H1 (cell line): ENCODE results near the gene CLUH. TPM values are rescaled to one million over a fixed set of nuclear protein-coding genes. Genes with fewer than 3 reads are reported as not detected.

Experiments used
- CTCF ChIA-PET: fragments of 300-600 bp; sonication (Branson Sonifier 250); formaldehyde crosslinking; loops from one replicate; lab custom pipeline; 2021; ENCODE audit not compliant: partially characterized antibody; lab: Charles Lee
- POLR2A ChIA-PET: fragments of 300-600 bp; sonication (Branson Sonifier 250); formaldehyde crosslinking; loops from one replicate; lab custom pipeline; 2021; ENCODE audit warnings: inconsistent platforms; ENCODE audit not compliant: partially characterized antibody; lab: Charles Lee
- DNase-seq, 2 experiments: peaks; one replicate each; pipeline versions ENCODE4 v3.0.0 to v3.0.0-alpha.2; 2010 to 2022; ENCODE audit warnings: low spot score in 2 of 2, low read depth in 1 of 2, mixed read lengths in 1 of 2
- FAIRE-seq: peaks from 2 replicates; lab custom pipeline; 2011; peaks lifted over from hg19 to GRCh38; lab: Jason Lieb, UNC
- H2AFZ ChIP-seq: 2 replicates; pipeline ENCODE4 v1.8.1; 2012; ENCODE audit warnings: low read length, inconsistent platforms
- H2AK5ac ChIP-seq: 2 replicates; pipeline ENCODE4 v1.6.1; 2013; ENCODE audit warnings: low read depth, low read length
- H2BK120ac ChIP-seq: replicated peaks from 2 replicates; pipeline ENCODE3; 2013; ENCODE audit warnings: low read depth, low read length, inconsistent platforms
- H2BK12ac ChIP-seq: 2 replicates; pipeline ENCODE4 v1.6.1; 2013; ENCODE audit warnings: low read depth, low read length
- H2BK15ac ChIP-seq: 2 replicates; pipeline ENCODE4 v1.6.1; 2013; ENCODE audit warnings: low read length
- H2BK20ac ChIP-seq: 2 replicates; pipeline ENCODE4 v1.6.1; 2013; ENCODE audit warnings: low read length
- H2BK5ac ChIP-seq: 2 replicates; pipeline ENCODE4 v1.6.1; 2013; ENCODE audit warnings: low read depth, low read length
- H3K14ac ChIP-seq: 2 replicates; pipeline ENCODE4 v1.6.1; 2013; ENCODE audit warnings: inconsistent platforms; ENCODE audit not compliant: insufficient read length
- H3K18ac ChIP-seq: 2 replicates; pipeline ENCODE4 v1.6.1; 2013; ENCODE audit warnings: low read length; ENCODE audit errors: extremely low read depth
- H3K23ac ChIP-seq: 2 replicates; pipeline ENCODE4 v1.6.1; 2013; ENCODE audit warnings: inconsistent platforms; ENCODE audit not compliant: insufficient read length
- H3K23me2 ChIP-seq: 2 replicates; pipeline ENCODE4 v1.6.1; 2013; ENCODE audit warnings: low read depth, low read length
- H3K27ac ChIP-seq: 2 replicates; pipeline ENCODE4 v1.6.1; 2011; ENCODE audit warnings: low read depth, low read length, inconsistent platforms
- H3K27me3 ChIP-seq, 4 experiments: replicated peaks in 1 of 4; 1 replicate in 1 of 4; 2 replicates in 3 of 4; pipeline versions ENCODE4 v1.6.1 to v1.8.1; 2011 to 2013; ENCODE audit warnings: low read length in 3 of 4, mild to moderate bottlenecking in 3 of 4, inconsistent platforms in 2 of 4, mixed read lengths in 2 of 4, moderate library complexity in 1 of 4; ENCODE audit not compliant: control insufficient read depth in 3 of 4, insufficient read depth in 3 of 4; ENCODE audit errors: extremely low read depth in 1 of 4
- H3K36me3 ChIP-seq, 4 experiments: 2 replicates each; pipeline versions ENCODE4 v1.6.1 to v1.8.1; 2011 to 2013; ENCODE audit warnings: mild to moderate bottlenecking in 4 of 4, low read length in 3 of 4, moderate library complexity in 2 of 4, control low read depth in 1 of 4, inconsistent platforms in 1 of 4; ENCODE audit not compliant: insufficient read depth in 4 of 4, control insufficient read depth in 2 of 4
- H3K4ac ChIP-seq: replicated peaks from 2 replicates; pipeline ENCODE3; 2013; ENCODE audit warnings: low read length, low read depth, mixed read lengths, inconsistent platforms; ENCODE audit not compliant: insufficient read length
- H3K4me1 ChIP-seq, 4 experiments: replicated peaks in 1 of 4; 1 replicate in 1 of 4; 2 replicates in 3 of 4; pipeline versions ENCODE4 v1.6.1 to v1.8.1; 2011 to 2013; ENCODE audit warnings: low read length in 3 of 4, inconsistent platforms in 2 of 4, mixed read lengths in 1 of 4; ENCODE audit not compliant: insufficient read depth in 4 of 4, control insufficient read depth in 3 of 4
- H3K4me2 ChIP-seq, 2 experiments: 2 replicates each; pipeline versions ENCODE4 v1.6.1 to v1.8.1; 2011 to 2013; ENCODE audit warnings: low read depth in 2 of 2, low read length in 2 of 2, control low read depth in 1 of 2, inconsistent platforms in 1 of 2, mild to moderate bottlenecking in 1 of 2; ENCODE audit not compliant: insufficient read depth in 1 of 2
- H3K4me3 ChIP-seq, 4 experiments: fragments of 200-600, 300-600 bp in 1 of 4; sonication (generic), shearing (Covaris generic), sonication (Bioruptor Twin) in 1 of 4; 2 replicates each; pipeline versions ENCODE4 v1.5.1 to v1.8.1; 2011 to 2016; ENCODE audit warnings: low read length in 4 of 4, low read depth in 3 of 4, control low read depth in 2 of 4, inconsistent platforms in 2 of 4, mild to moderate bottlenecking in 2 of 4, mixed read lengths in 1 of 4, moderate library complexity in 1 of 4; ENCODE audit not compliant: insufficient read depth in 2 of 4; ENCODE audit errors: extremely low read depth in 1 of 4
- H3K56ac ChIP-seq: replicated peaks from 2 replicates; pipeline ENCODE3; 2013; ENCODE audit warnings: low read depth, mild to moderate bottlenecking, mixed read lengths, low read length, inconsistent platforms; ENCODE audit not compliant: insufficient read length
- H3K79me1 ChIP-seq: 2 replicates; pipeline ENCODE4 v1.6.1; 2013; ENCODE audit warnings: low read depth, low read length, control low read depth
- H3K79me2 ChIP-seq, 2 experiments: 2 replicates each; pipeline versions ENCODE4 v1.6.1 to v1.8.1; 2012 to 2013; ENCODE audit warnings: low read length in 2 of 2, mild to moderate bottlenecking in 2 of 2, inconsistent platforms in 1 of 2; ENCODE audit not compliant: insufficient read depth in 2 of 2, control insufficient read depth in 1 of 2
- H3K9ac ChIP-seq, 4 experiments: replicated peaks in 1 of 4; 1 replicate in 1 of 4; 2 replicates in 3 of 4; pipeline versions ENCODE4 v1.6.1 to v1.8.1; 2011 to 2013; ENCODE audit warnings: low read depth in 3 of 4, low read length in 3 of 4, control low read depth in 2 of 4, mild to moderate bottlenecking in 2 of 4, moderate library complexity in 2 of 4, inconsistent platforms in 1 of 4; ENCODE audit errors: extremely low read depth in 1 of 4
- H3K9me3 ChIP-seq, 2 experiments: 2 replicates each; pipeline versions ENCODE4 v1.6.1 to v1.8.1; 2012 to 2013; ENCODE audit warnings: mild to moderate bottlenecking in 2 of 2, moderate library complexity in 2 of 2, control low read depth in 1 of 2, inconsistent platforms in 1 of 2, low read depth in 1 of 2, low read length in 1 of 2, mixed read lengths in 1 of 2; ENCODE audit not compliant: insufficient read depth in 2 of 2
- H4K20me1 ChIP-seq, 2 experiments: replicated peaks in 1 of 2; 2 replicates each; pipeline versions ENCODE3 to v1.8.1; 2011 to 2013; ENCODE audit warnings: inconsistent platforms in 2 of 2, low read length in 2 of 2, mild to moderate bottlenecking in 1 of 2; ENCODE audit not compliant: insufficient read depth in 2 of 2, control insufficient read depth in 1 of 2
- H4K5ac ChIP-seq: 2 replicates; pipeline ENCODE4 v1.6.1; 2013; ENCODE audit warnings: low read length, low read depth, mixed read lengths, inconsistent platforms; ENCODE audit not compliant: insufficient read length
- H4K8ac ChIP-seq: 2 replicates; pipeline ENCODE4 v1.8.0; 2013; ENCODE audit warnings: mild to moderate bottlenecking, moderate library complexity, low read length, inconsistent platforms; ENCODE audit not compliant: insufficient read depth; ENCODE audit errors: extremely low read depth
- H4K91ac ChIP-seq: replicated peaks from 2 replicates; pipeline ENCODE3; 2013; ENCODE audit warnings: low read length, mixed read lengths, inconsistent platforms; ENCODE audit not compliant: insufficient read length
- CTCF ChIP-seq, 3 experiments: IDR thresholded peaks; 1 replicate in 2 of 3; 2 replicates in 1 of 3; pipeline versions ENCODE4 v1.5.1 to v1.6.1; 2011; ENCODE audit warnings: low read length in 3 of 3, mild to moderate bottlenecking in 3 of 3, inconsistent platforms in 2 of 3, low read depth in 1 of 3, moderate library complexity in 1 of 3; ENCODE audit not compliant: insufficient read depth in 1 of 3; ENCODE audit errors: control extremely low read depth in 1 of 3
- FOSL1 ChIP-seq: IDR thresholded peaks from 2 replicates; pipeline ENCODE4 v1.6.1; 2011; ENCODE audit warnings: mild to moderate bottlenecking, low read depth, low read length, moderate library complexity; ENCODE audit not compliant: insufficient read depth
- TCF12 ChIP-seq: IDR thresholded peaks from 2 replicates; pipeline ENCODE4 v1.6.1; 2011; ENCODE audit warnings: low read depth, mild to moderate bottlenecking, low read length
- WGBS, 2 experiments: shearing (Covaris generic) in 1 of 2; methylation state at CpG; one replicate each; pipeline versions ENCODE4 v1.1.6 to v1.1.7; 2013 to 2015; ENCODE audit warnings: low lambda C conversion rate in 2 of 2, mixed read lengths in 2 of 2, inconsistent platforms in 1 of 2, low coverage in 1 of 2, missing lambda C conversion rate in 1 of 2; ENCODE audit not compliant: insufficient replicate concordance in 2 of 2, insufficient coverage in 1 of 2, insufficient read length in 1 of 2; ENCODE audit errors: extremely low coverage in 1 of 2, missing lambda C conversion rate in 1 of 2; 5-methylcytosine and 5-hydroxymethylcytosine counted together
- polyA plus RNA-seq, 7 experiments: library from polyadenylated mRNA; depleted of rRNA in 3 of 7; stranded (reverse) in 5 of 7; unstranded in 2 of 7; fragments of >200 nt in 5 of 7; fragments of 200-250 nt in 2 of 7; gene quantifications; 1 replicate in 5 of 7; 2 replicates in 1 of 7; 4 replicates in 1 of 7; pipeline versions ENCODE4 v1.2.1 to v1.2.3, GENCODE V29; 2011 to 2013; ENCODE audit warnings: missing spikeins in 2 of 7, mixed read lengths in 2 of 7
- total RNA-seq: library from RNA; stranded (reverse); fragmentation: NEBNext Ultra II Directional; extraction: Animal tissue kit (Norgen Biotek cat#: 25700); gene quantifications from 2 replicates; pipeline ENCODE4 v1.2.1, GENCODE V29; 2021

Gene CLUH
- total and polyA plus RNA-seq, 2 of the 8 experiments (the other 6 are each of a cell fraction or from before 2014, with no cell fraction given): 33.6 to 98.6 TPM

GRCh38 chr17:2750721-2751120, 39.2 kb upstream of the CLUH start:
- 0 out of 2 replicates have a peak overlapping the region, but pooled peaks have one; percentile 81 for H2BK15ac ChIP-seq
- H3K4ac ChIP-seq: peak overlapping the region; percentile 32
- peak overlapping the region; percentile 47 for H2BK120ac ChIP-seq
- peak overlapping the region; percentile 44; the same call in 1 of the 2 replicates for H2BK5ac ChIP-seq
- 68% methylated on average over 2 of the region's 2 CpGs; no CpG with 5 or more reads in 1 of the 2 experiments for WGBS, 2 experiments
- TF ChIP-seq CTCF (IDR thresholded peaks at IDR 0.05; ENCODE audit: control extremely low read depth in 1 of 3, insufficient read depth in 1 of 3, low read depth in 1 of 3, low read length in 3 of 3) (no peak), FOSL1 (no peak), TCF12 (no peak)
- H3K23me2 ChIP-seq: peaks cover 4% of the 10 kb centered on the region; the same call in 1 of the 2 replicates
- H3K4me3 ChIP-seq: no peak overlapping the region
- no peak overlapping the region for H3K56ac ChIP-seq
- POLR2A ChIA-PET: interaction anchor here (1.1 kb wide), 1 partner anchor 56 kb away, joined by 3 read pairs; no protein-coding TSS in a partner anchor
- no peak overlapping the region for H4K8ac ChIP-seq
- H3K4me2 ChIP-seq: no peak overlapping the region; a peak in 1 of 4 replicates
- H2AFZ ChIP-seq: no peak overlapping the region
- H4K20me1 ChIP-seq: peaks cover 0 to 3% of the 10 kb centered on the region in 2 experiments
- H4K91ac ChIP-seq: no peak overlapping the region
- H3K36me3 ChIP-seq: no peaks in the 10 kb centered on the region
- DNase-seq (no peak), FAIRE-seq (peak; percentile 13)
- H4K5ac ChIP-seq: no peak overlapping the region
- H3K27me3 ChIP-seq: peaks cover 0 to 4% (median 1%) of the 10 kb centered on the region in 4 experiments; a peak in 3 of 7 replicates
- H3K4me1 ChIP-seq: peaks cover 0 to 11% (median 4%) of the 10 kb centered on the region in 4 experiments; a peak in 3 of 7 replicates
- no peak overlapping the region for H3K27ac ChIP-seq
- 0 out of 4 replicates have a peak, but pooled peaks cover 0 to 3% of the 10 kb centered on the region in 2 experiments for H3K79me2 ChIP-seq
- no peak overlapping the region for H2BK20ac ChIP-seq
- peak overlapping the region; percentile 86; the same call in 1 of the 2 replicates for H2AK5ac ChIP-seq
- no peak overlapping the region for H3K23ac ChIP-seq
- no peaks in the 10 kb centered on the region for H3K9me3 ChIP-seq
- H3K79me1 ChIP-seq: no peaks in the 10 kb centered on the region
- H3K14ac ChIP-seq: no peak overlapping the region
- H3K18ac ChIP-seq: no peak overlapping the region; the same call in 1 of the 2 replicates
- peak overlapping the region; percentile 92; the same call in 1 of the 2 replicates for H2BK12ac ChIP-seq
- CTCF ChIA-PET: interaction anchor here (0.6 to 1.6 kb wide), 6 partner anchors 17 to 904 kb away, joined by 3 to 6 read pairs (median 4); no protein-coding TSS in a partner anchor
- peak overlapping the region in 1 of 4 experiments; percentile 52; a peak in 2 of 7 replicates for H3K9ac ChIP-seq
